Spleen (tissue), 11 donors: ENCODE data around the gene UBE2D3. TPM values are rescaled to one million over a fixed set of nuclear protein-coding genes. Genes with fewer than 3 reads are reported as not detected.

Experiments
- DNase-seq: peaks from one replicate; pipeline ENCODE4 v3.0.0-alpha.2; 2020
- H3K27ac ChIP-seq, 8 donors: fragments of 200-600 bp; sonication (generic) in 7 of 8; 1 replicate in 4 of 8; 2 replicates in 4 of 8; pipeline versions ENCODE4 v1.5.0 to v1.8.0; 2016 to 2021; ENCODE audit warnings: inconsistent platforms in 4 of 8, mild to moderate bottlenecking in 4 of 8, moderate library complexity in 1 of 8
- H3K27me3 ChIP-seq, 7 donors: fragments of 200-600 bp; sonication (generic) in 6 of 7; replicated peaks in 1 of 7; 1 replicate in 4 of 7; 2 replicates in 3 of 7; pipeline versions ENCODE4 v1.5.0 to v1.8.0; 2016 to 2021; ENCODE audit warnings: inconsistent platforms in 3 of 7, mild to moderate bottlenecking in 1 of 7
- H3K36me3 ChIP-seq, 6 donors: fragments of 200-600 bp; sonication (generic) in 5 of 6; 1 replicate in 4 of 6; 2 replicates in 2 of 6; pipeline versions ENCODE4 v1.5.0 to v1.8.0; 2016 to 2021; ENCODE audit warnings: inconsistent platforms in 2 of 6
- H3K4me1 ChIP-seq, 6 donors: fragments of 200-600 bp; sonication (generic) in 5 of 6; 1 replicate in 3 of 6; 2 replicates in 3 of 6; pipeline versions ENCODE4 v1.5.0 to v1.8.0; 2016 to 2021; ENCODE audit warnings: inconsistent platforms in 3 of 6
- H3K4me3 ChIP-seq, 8 donors: fragments of 200-600 bp; sonication (generic) in 7 of 8; 1 replicate in 4 of 8; 2 replicates in 4 of 8; pipeline versions ENCODE4 v1.5.0 to v1.8.0; 2016 to 2021; ENCODE audit warnings: inconsistent platforms in 4 of 8, mild to moderate bottlenecking in 4 of 8, moderate library complexity in 2 of 8
- H3K9me3 ChIP-seq, 8 donors: fragments of 200-600 bp; sonication (generic) in 7 of 8; 1 replicate in 4 of 8; 2 replicates in 4 of 8; pipeline versions ENCODE4 v1.5.0 to v1.8.0; 2016 to 2021; ENCODE audit warnings: inconsistent platforms in 4 of 8
- CTCF ChIP-seq, 11 experiments: fragments of 200-600 bp in 7 of 11; fragments of 450-650 bp in 4 of 11; sonication (generic) in 4 of 11; IDR thresholded peaks in 8 of 11; conservative IDR thresholded peaks in 3 of 11; 1 replicate in 7 of 11; 2 replicates in 4 of 11; pipeline versions ENCODE4 v1.4.0 to v1.8.0; 2016 to 2021; ENCODE audit warnings: antibody characterized with exemption in 11 of 11, inconsistent platforms in 4 of 11, mild to moderate bottlenecking in 1 of 11
- POLR2A ChIP-seq, 3 donors: fragments of 450-650 bp; IDR thresholded peaks; one replicate each; pipeline ENCODE4 v1.5.1; 2017; ENCODE audit warnings: antibody characterized with exemption in 3 of 3, mild to moderate bottlenecking in 1 of 3
- POLR2AphosphoS5 ChIP-seq, 3 donors: sonication (generic); formaldehyde crosslinking; IDR thresholded peaks; one replicate each; pipeline ENCODE4 v1.5.1; 2017; ENCODE audit warnings: antibody characterized with exemption in 3 of 3
- WGBS, 5 donors: extraction: QIAGEN DNeasy Blood & Tissue Kit in 3 of 5; methylation state at CpG; one replicate each; pipeline versions ENCODE4 v1.1.5 to v1.1.7; 2013 to 2018; 5-methylcytosine and 5-hydroxymethylcytosine counted together
- intact Hi-C: fragments of 100-400 bp; cut with DNase I; formaldehyde crosslinking; loops from one replicate; pipeline ENCODE4 v1.15.0; 2023; ENCODE audit warnings: low total_unique reads
- polyA plus RNA-seq, 3 donors: library from polyadenylated mRNA; stranded (reverse); fragments of 200-250 nt; gene quantifications; one replicate each; pipeline ENCODE4 v1.2.1, GENCODE V29; 2013
- total RNA-seq, 7 donors: library from RNA; depleted of rRNA in 3 of 7; stranded (reverse); fragments of >200 nt in 3 of 7; fragmentation: NEBNext Ultra II Directional in 4 of 7; extraction: Animal tissue kit (Norgen Biotek cat#: 25700) in 4 of 7; gene quantifications; one replicate each; pipeline versions ENCODE4 v1.1.0 to v1.2.1, GENCODE V29; 2016 to 2021
- donor health status: healthy with polysubstance abuse.
- donor health status: DM: no; HTN: no; CAD: no; lungs with moderate emphysema.
- donor health status: DM: no; HTN: no; CAD: no.
- donor health status: Bipolar disorder and iron deficiency.
- donor health status: healthy.
- donor health status: DM: no; HTN: no; CAD: no.
- donor health status: DM: yes; HTN: yes; CAD: no.

Gene UBE2D3
- total and polyA plus RNA-seq, 10 donors, result 152 to 459 (median 309) TPM

- H3K27me3 ChIP-seq, result no peaks in the 10 kb centered on the region
- H3K4me3 ChIP-seq, result no peak overlapping the region
- intact Hi-C loops, result loop anchor here (5.0 kb wide), 1 partner anchor 37 kb away; the partner anchor contains the start of gene CISD2
- no peak for DNase-seq
- H3K36me3 ChIP-seq, result no peaks in the 10 kb centered on the region
- 90 to 98% (median 98%) methylated on average over 7 of the region's 7 CpGs for WGBS, 5 donors
- no peaks in the 10 kb centered on the region for H3K9me3 ChIP-seq
- no peak overlapping the region for H3K27ac ChIP-seq
- TF ChIP-seq CTCF (IDR thresholded peaks at IDR 0.05 in 8 of 11, conservative IDR thresholded peaks at IDR 0.05 in 3 of 11), result no peak
- TF ChIP-seq POLR2A (IDR thresholded peaks at IDR 0.05), result no peak
- no peak for TF ChIP-seq POLR2AphosphoS5 (IDR thresholded peaks at IDR 0.05)
- peaks cover 8 to 24% (median 14%) of the 10 kb centered on the region in 6 donors for H3K4me1 ChIP-seq
These were observed 2.5 kb upstream of the UBE2D3 start for GRCh38 chr4:102829803-102830202.

- Histone ChIP-seq H3K9me3 (no peaks in the 10 kb centered on the region), H3K27me3 (no peaks in the 10 kb centered on the region), H3K4me3 (peak overlapping the region; percentile 54 to 93 (median 82)), H3K4me1 (peaks cover 19 to 38% (median 27%) of the 10 kb centered on the region in 6 donors), H3K36me3 (peaks cover 0 to 12% (median 0%) of the 10 kb centered on the region in 6 donors), H3K27ac (peak overlapping the region; percentile 74 to 100 (median 100))
- TF ChIP-seq POLR2A (IDR thresholded peaks at IDR 0.05), result no peak
- TF ChIP-seq CTCF (IDR thresholded peaks at IDR 0.05 in 8 of 11, conservative IDR thresholded peaks at IDR 0.05 in 3 of 11), result no peak
- no peak for TF ChIP-seq POLR2AphosphoS5 (IDR thresholded peaks at IDR 0.05)
- no peak for DNase-seq
- 0% methylated on average over 4 of the region's 4 CpGs for WGBS, 5 donors
- intact Hi-C loops, result loop anchor here (5.0 kb wide), 1 partner anchor 39 kb away; the partner anchor contains the start of gene CISD2
These were observed 1.1 kb upstream of the UBE2D3 start for GRCh38 chr4:102828497-102828808.

- intact Hi-C loops, result loop anchor here (5.0 kb wide), 1 partner anchor 39 kb away; the partner anchor contains the start of gene CISD2
- Histone ChIP-seq H3K36me3 (peaks cover 0 to 17% (median 0%) of the 10 kb centered on the region in 6 donors), H3K4me1 (peaks cover 24 to 44% (median 33%) of the 10 kb centered on the region in 6 donors), H3K9me3 (no peaks in the 10 kb centered on the region), H3K4me3 (peak overlapping the region; percentile 72 to 93 (median 82)), H3K27ac (peak overlapping the region; percentile 99 to 100 (median 100)), H3K27me3 (no peaks in the 10 kb centered on the region)
- WGBS, 5 donors, result 0 to 1% (median 0%) methylated on average over 36 to 50 of the region's 50 CpGs
- peak; percentile 99 for DNase-seq
- TF ChIP-seq POLR2AphosphoS5 (IDR thresholded peaks at IDR 0.05) (peak in 2 of 3 donors; percentile 81 to 90), POLR2A (IDR thresholded peaks at IDR 0.05) (peak; percentile 0 to 45 (median 29)), CTCF (IDR thresholded peaks at IDR 0.05 in 8 of 11, conservative IDR thresholded peaks at IDR 0.05 in 3 of 11) (peak in 5 of 11 experiments; percentile 7 to 59 (median 48))
These were observed 534 bp upstream of the UBE2D3 start for GRCh38 chr4:102827674-102828496.
